Putamen (tissue), 1 donor: ENCODE measurements around the gene FLG.
"Not testable (repeated sequence)": the region's sequence is repeated elsewhere in the genome, so short reads cannot be mapped to it uniquely, and the experiment has no call there.

Source experiments
- DNase-seq: peaks from one replicate; pipeline ENCODE4 v3.0.0-alpha.2; 2016; ENCODE audit warnings: low spot score

FLG gene

GRCh38 chr1:152325111-152325510 lies at the start of gene FLG:
Gene FLG, minus strand, starts transcription at chr1:152325239. Its CDS starts 9,783 bp downstream, at chr1:152315456.
- DNase-seq: no peak

GRCh38 chr1:152374451-152374850 lies 49.4 kb upstream of the FLG start:
- DNase-seq: no peak

GRCh38 chr1:152372672-152373071 lies 47.6 kb upstream of the FLG start:
- no peak for DNase-seq

- DNase-seq: no peak
Measured at GRCh38 chr1:152367436-152367835, 42.4 kb upstream of the FLG start.

GRCh38 chr1:152359906-152360305 lies 34.9 kb upstream of the FLG start, which contains the start of gene FLG2:
Gene FLG2, minus strand, starts transcription at chr1:152360006. Its CDS starts 1,122 bp downstream, at chr1:152358884.
- no peak for DNase-seq

- DNase-seq: no peak
Measured at GRCh38 chr1:152356736-152357135, 31.7 kb upstream of the FLG start.

- no peak for DNase-seq
Measured at GRCh38 chr1:152349611-152350010, 24.6 kb upstream of the FLG start.

- no peak for DNase-seq
Measured at GRCh38 chr1:152348447-152348846, 23.4 kb upstream of the FLG start.

- peak; percentile 1 for DNase-seq
Measured at GRCh38 chr1:152347116-152347728, 22.2 kb upstream of the FLG start.

- no peak for DNase-seq
Measured at GRCh38 chr1:152344438-152344837, 19.4 kb upstream of the FLG start.

GRCh38 chr1:152343006-152343405 lies 18.0 kb upstream of the FLG start:
- DNase-seq: no peak

- no peak for DNase-seq
Measured at GRCh38 chr1:152335399-152335798, 10.4 kb upstream of the FLG start.

GRCh38 chr1:152328801-152329391 lies 3.9 kb upstream of the FLG start:
- no peak for DNase-seq

- no peak for DNase-seq
Measured at GRCh38 chr1:152313970-152314369, 11.1 kb downstream of the FLG start.

GRCh38 chr1:152313319-152313801 lies 11.7 kb downstream of the FLG start:
- no peak for DNase-seq

- not testable (repeated sequence) for DNase-seq
Measured at GRCh38 chr1:152312169-152312568, 12.9 kb downstream of the FLG start.

- no peak for DNase-seq
Measured at GRCh38 chr1:152309955-152310354, 15.1 kb downstream of the FLG start.

GRCh38 chr1:152309320-152309901 lies 15.6 kb downstream of the FLG start:
- not testable (repeated sequence) for DNase-seq

- not testable (repeated sequence) for DNase-seq
Measured at GRCh38 chr1:152308758-152309157, 16.3 kb downstream of the FLG start.

- DNase-seq: not testable (repeated sequence)
Measured at GRCh38 chr1:152307970-152308369, 17.1 kb downstream of the FLG start.

- not testable (repeated sequence) for DNase-seq
Measured at GRCh38 chr1:152306123-152306522, 18.9 kb downstream of the FLG start.

GRCh38 chr1:152304773-152305172 lies 20.3 kb downstream of the FLG start:
- not testable (repeated sequence) for DNase-seq
